Progenitor cell of endocrine pancreas (in vitro differentiated cells): ENCODE measurements around the gene STARD9. TPM values are rescaled to one million over a fixed set of nuclear protein-coding genes. Genes with fewer than 3 reads are reported as not detected.

Source experiments
- DNase-seq: peaks from one replicate; pipeline ENCODE4 v3.0.0; 2021; ENCODE audit warnings: low spot score; ENCODE audit not compliant: unreplicated experiment
- H3K27ac Mint-ChIP-seq: 2 replicates; pipeline ENCODE4 v1.8.0; 2021; ENCODE audit warnings: mild to moderate bottlenecking, moderate library complexity, mixed read lengths
- H3K27me3 Mint-ChIP-seq: 2 replicates; pipeline ENCODE4 v1.8.0; 2021; ENCODE audit warnings: mixed read lengths
- H3K36me3 Mint-ChIP-seq: 2 replicates; pipeline ENCODE4 v1.8.0; 2022; ENCODE audit warnings: mixed read lengths; ENCODE audit not compliant: insufficient read depth
- H3K4me1 Mint-ChIP-seq: 2 replicates; pipeline ENCODE4 v1.8.0; 2021; ENCODE audit warnings: low read depth, mixed read lengths
- H3K4me3 Mint-ChIP-seq: 2 replicates; pipeline ENCODE4 v1.8.0; 2021; ENCODE audit warnings: low read depth, mild to moderate bottlenecking, moderate library complexity, mixed read lengths
- H3K9me3 Mint-ChIP-seq: 2 replicates; pipeline ENCODE4 v1.8.0; 2021; ENCODE audit warnings: low read depth, mixed read lengths
- total RNA-seq: library from RNA; stranded (reverse); gene quantifications from 2 replicates; pipeline ENCODE4 v1.2.1, GENCODE V29; 2021
- TF ChIP-seq, protein P1 (sequence below): fragments of 200-600 bp; sonication (generic); IDR thresholded peaks from one replicate; pipeline ENCODE4 v1.5.0; 2021; ENCODE audit warnings: antibody characterized with exemption, mild to moderate bottlenecking; ENCODE audit not compliant: unreplicated experiment

The STARD9 gene
- total RNA-seq, 1 donor from 2014 or later, result 1.8 TPM

- H3K36me3 Mint-ChIP-seq, result peaks cover 5% of the 10 kb centered on the region
- no peak for DNase-seq
- no peak overlapping the region for H3K4me3 Mint-ChIP-seq
- peaks cover 6% of the 10 kb centered on the region for H3K4me1 Mint-ChIP-seq
- H3K27me3 Mint-ChIP-seq, result no peaks in the 10 kb centered on the region
- no peak overlapping the region for H3K27ac Mint-ChIP-seq
- TF ChIP-seq, protein P1, sequence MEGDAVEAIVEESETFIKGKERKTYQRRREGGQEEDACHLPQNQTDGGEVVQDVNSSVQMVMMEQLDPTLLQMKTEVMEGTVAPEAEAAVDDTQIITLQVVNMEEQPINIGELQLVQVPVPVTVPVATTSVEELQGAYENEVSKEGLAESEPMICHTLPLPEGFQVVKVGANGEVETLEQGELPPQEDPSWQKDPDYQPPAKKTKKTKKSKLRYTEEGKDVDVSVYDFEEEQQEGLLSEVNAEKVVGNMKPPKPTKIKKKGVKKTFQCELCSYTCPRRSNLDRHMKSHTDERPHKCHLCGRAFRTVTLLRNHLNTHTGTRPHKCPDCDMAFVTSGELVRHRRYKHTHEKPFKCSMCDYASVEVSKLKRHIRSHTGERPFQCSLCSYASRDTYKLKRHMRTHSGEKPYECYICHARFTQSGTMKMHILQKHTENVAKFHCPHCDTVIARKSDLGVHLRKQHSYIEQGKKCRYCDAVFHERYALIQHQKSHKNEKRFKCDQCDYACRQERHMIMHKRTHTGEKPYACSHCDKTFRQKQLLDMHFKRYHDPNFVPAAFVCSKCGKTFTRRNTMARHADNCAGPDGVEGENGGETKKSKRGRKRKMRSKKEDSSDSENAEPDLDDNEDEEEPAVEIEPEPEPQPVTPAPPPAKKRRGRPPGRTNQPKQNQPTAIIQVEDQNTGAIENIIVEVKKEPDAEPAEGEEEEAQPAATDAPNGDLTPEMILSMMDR, result peak; percentile 50
- H3K9me3 Mint-ChIP-seq, result no peaks in the 10 kb centered on the region
These were observed 147.7 kb downstream of the STARD9 start for GRCh38 chr15:42723068-42723467.

GRCh38 chr15:42724276-42724675 lies 148.9 kb downstream of the STARD9 start:
- H3K27ac Mint-ChIP-seq, result no peak overlapping the region
- no peak overlapping the region for H3K4me3 Mint-ChIP-seq
- peaks cover 7% of the 10 kb centered on the region for H3K36me3 Mint-ChIP-seq
- no peaks in the 10 kb centered on the region for H3K9me3 Mint-ChIP-seq
- DNase-seq, result no peak
- H3K27me3 Mint-ChIP-seq, result no peaks in the 10 kb centered on the region
- peaks cover 6% of the 10 kb centered on the region for H3K4me1 Mint-ChIP-seq
- TF ChIP-seq, protein P1, result no peak

DNA sequence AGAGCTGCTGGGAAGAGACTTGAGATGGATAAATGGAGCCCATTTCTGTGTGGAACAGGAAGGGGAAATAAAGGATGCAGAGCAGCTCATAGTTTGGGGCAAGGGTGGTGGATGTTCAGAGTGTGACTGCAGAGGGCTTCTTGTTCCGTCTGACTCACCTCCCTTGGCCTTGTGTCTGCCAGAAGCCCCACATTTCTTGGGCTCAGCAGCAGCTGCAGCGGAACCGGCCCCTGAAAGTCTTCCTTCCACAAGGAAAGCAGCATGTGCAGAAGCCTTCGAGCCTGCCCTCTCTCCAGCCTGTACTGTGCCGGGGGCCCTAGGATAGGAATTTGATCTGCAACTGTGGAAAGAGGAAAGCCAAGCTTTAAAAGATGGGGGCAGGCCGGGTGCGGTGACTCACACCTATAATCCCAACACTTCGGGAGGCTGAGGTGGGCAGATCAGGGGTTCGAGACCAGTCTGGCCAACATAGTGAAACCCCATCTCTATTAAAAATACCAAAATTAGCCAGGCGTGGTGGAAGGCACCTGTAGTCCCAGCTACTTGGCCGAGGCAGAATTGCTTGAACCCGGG lies 150.0 kb downstream of the STARD9 start:
- H3K27ac Mint-ChIP-seq, result no peak overlapping the region
- H3K4me1 Mint-ChIP-seq, result peaks cover 6% of the 10 kb centered on the region
- no peaks in the 10 kb centered on the region for H3K9me3 Mint-ChIP-seq
- DNase-seq, result no peak
- H3K4me3 Mint-ChIP-seq, result no peak overlapping the region
- TF ChIP-seq, protein P1, result no peak
- H3K27me3 Mint-ChIP-seq, result no peaks in the 10 kb centered on the region
- H3K36me3 Mint-ChIP-seq, result peaks cover 9% of the 10 kb centered on the region

DNA sequence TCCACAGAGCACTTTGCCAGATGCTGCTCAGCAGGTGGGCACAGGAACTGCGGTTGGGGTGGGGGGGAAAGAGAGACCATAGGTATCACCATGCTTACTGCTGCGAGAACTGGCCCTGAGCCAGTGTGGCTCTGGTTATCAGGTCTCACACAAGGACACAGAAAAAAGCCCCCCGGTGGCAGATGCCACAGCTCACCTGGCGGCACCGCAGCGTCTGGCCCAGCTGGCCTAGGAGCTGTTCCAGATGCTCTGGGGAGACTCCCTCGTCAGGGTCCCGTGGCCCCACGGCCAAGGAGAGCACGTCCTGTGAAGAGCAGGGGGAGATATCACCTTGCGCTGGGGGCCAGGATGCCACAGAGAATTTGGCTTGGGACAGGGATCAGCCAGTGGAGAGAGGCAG lies 150.7 kb downstream of the STARD9 start:
- H3K36me3 Mint-ChIP-seq, result peaks cover 10% of the 10 kb centered on the region
- H3K27me3 Mint-ChIP-seq, result no peaks in the 10 kb centered on the region
- peaks cover 6% of the 10 kb centered on the region for H3K4me1 Mint-ChIP-seq
- no peaks in the 10 kb centered on the region for H3K9me3 Mint-ChIP-seq
- no peak overlapping the region for H3K27ac Mint-ChIP-seq
- TF ChIP-seq, protein P1, result no peak
- DNase-seq, result no peak
- H3K4me3 Mint-ChIP-seq, result no peak overlapping the region

- Mint-ChIP-seq H3K27me3 (no peaks in the 10 kb centered on the region), H3K36me3 (peaks cover 21% of the 10 kb centered on the region), H3K9me3 (no peaks in the 10 kb centered on the region), H3K4me1 (peaks cover 4% of the 10 kb centered on the region), H3K4me3 (no peak overlapping the region), H3K27ac (no peak overlapping the region)
- DNase-seq, result no peak
- TF ChIP-seq, protein P1, result no peak
These were observed 152.5 kb downstream of the STARD9 start for GRCh38 chr15:42727750-42728381.
